ENCODE measurements around the gene OR4D2.

- TF ChIP-seq CTCF (IDR thresholded peaks at IDR 0.05) (peak in 1 of 3 experiments; percentile 44), POLR2A (IDR thresholded peaks at IDR 0.05) (no peak)
These were observed 52.4 kb downstream of the OR4D2 start, which contains the start of gene MKS1 for GRCh38 chr17:58219007-58219788.

Data from vagina (tissue), 2 donors.